SH-SY5Y (cell line): ENCODE measurements around the gene RBM33.

ENCODE experiments used
- GATA2 ChIP-seq: IDR thresholded peaks from 2 replicates; pipeline ENCODE4 v1.6.1; 2011; ENCODE audit warnings: mild to moderate bottlenecking, low read depth, low read length
- GATA3 ChIP-seq: IDR thresholded peaks from 2 replicates; pipeline ENCODE4 v1.6.1; 2011; ENCODE audit warnings: low read depth, mild to moderate bottlenecking, low read length, moderate library complexity

DNA sequence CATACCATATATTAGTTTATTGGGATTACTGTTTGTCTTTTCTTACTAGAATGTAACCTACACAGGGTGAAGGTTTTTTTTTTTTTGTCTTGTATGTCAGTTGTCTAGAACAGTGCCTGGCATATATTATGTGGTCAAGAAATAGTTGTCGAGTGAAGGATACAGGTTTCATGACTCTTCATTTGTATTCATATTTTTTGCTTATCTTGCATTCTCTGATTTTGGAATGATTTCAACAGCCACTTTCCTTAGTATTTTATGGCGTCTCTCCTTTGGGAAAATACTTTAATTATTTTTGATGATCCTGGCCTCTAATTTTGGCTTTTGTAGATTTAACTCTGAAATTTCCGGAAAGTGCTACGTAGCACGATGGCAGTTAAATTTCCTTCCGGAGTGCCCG is 12.4 kb downstream of the RBM33 start:
- TF ChIP-seq GATA3, result no peak
- no peak for TF ChIP-seq GATA2
